Measurements from ENCODE around the gene CNTN5.
A peak's percentile ranks its signal among the peaks of the same experiment; 100 is the strongest.

The CNTN5 gene

DNA sequence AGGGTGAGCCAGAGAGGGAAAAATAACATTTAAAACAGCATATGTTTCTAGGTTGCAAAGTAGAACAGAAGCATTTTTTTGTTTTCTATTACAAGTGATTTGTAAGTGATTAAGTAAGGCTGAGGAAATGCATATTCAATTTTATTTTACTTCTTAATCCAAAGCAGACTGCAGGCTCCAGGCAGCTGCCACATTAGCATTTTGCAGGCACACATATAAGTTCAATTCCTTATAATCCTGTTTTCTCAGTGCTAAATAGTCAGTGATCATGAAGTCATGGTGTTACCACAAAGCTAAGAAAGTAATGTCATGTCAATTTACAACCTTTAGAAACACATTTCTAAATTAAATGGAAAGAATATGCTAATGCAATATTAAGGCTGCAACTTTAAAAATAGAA, 149.8 kb downstream of the CNTN5 start:
- DNase-seq (ENCODE audit: low spot score): no peak

- DNase-seq (ENCODE audit: low spot score): no peak
Observed at GRCh38 chr11:99171330-99171729, 150.6 kb downstream of the CNTN5 start.

DNA sequence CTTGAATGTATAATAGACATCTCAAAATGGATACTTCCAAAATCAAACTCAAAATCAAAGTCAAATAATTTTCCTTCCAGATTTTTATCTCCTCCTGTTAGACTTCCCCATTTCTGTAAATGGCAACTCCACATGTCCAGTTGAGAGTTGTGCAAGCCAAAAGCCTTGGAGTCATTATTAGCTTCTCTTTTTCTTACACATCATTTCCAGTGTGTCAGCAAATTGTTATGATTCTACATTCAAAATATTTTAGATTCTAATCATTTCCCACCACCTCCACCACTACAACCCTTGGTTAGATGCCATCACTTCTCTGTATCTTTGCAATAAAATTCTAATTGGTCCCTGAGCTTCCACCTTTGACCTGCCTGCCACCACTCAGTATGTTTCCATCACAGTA, 155.7 kb downstream of the CNTN5 start:
- no peak for DNase-seq (ENCODE audit: low spot score)

DNA sequence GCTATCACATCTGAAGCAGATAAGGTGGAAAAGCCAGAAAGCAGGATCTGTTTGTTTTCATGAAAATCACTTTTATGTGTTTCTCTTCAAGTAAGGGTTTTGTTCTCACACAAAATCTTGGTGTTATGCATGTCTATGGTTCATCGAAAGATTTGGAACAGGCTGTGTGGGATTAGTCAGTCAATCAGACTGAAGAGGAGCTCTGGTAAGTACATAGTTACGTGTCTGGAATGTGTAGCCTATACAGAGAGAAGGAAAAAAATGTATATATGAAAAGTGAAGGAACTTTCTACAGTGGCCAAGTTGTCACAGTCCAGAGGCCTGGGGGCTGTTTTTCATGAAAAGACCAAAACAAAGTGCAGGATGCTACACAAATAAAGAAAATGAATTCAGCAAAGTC, 156.7 kb downstream of the CNTN5 start:
- DNase-seq (ENCODE audit: low spot score): no peak

DNA sequence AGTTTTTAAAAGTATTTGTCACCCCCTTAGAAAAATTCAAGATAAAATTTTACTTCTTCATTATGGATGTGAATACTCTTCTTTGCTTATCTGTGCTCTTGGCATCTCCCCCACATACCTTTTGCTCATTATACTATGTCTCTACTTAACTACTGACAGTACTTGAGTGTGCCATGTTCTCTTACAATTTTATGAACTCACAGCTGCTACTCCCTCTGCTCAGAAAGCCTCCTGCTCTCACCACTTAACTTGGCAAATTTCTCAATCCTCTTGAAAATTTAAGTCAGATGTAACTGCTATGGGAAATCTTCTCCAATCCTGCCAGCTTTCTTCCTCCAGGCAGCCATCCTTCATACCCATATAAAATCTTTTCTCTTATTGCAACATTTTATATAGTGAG, 163.4 kb downstream of the CNTN5 start:
- no peak for DNase-seq (ENCODE audit: low spot score)

DNA sequence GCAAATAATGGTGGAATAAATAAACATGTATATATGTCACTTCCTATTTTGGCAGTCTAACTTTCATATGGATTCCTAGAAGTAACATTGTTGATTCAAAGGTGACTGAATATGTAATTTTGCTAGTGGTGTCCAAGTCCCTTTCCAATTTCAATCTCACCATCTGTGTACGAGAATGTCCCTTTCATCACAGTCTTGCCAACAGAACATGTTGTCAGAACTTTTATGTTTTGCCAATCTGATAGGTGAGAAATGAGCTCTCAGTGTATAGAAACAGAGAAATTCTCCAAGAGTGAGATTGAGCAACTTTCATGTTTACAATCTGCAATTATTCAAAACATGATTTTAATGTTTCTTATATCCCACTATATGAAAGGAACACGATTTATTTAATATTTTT, 167.5 kb downstream of the CNTN5 start:
- no peak for DNase-seq (ENCODE audit: low spot score)

GRCh38 chr11:99192716-99193115, 172.0 kb downstream of the CNTN5 start:
- no peak for DNase-seq (ENCODE audit: low spot score)

- no peak for DNase-seq (ENCODE audit: low spot score)
Observed at GRCh38 chr11:99197477-99197876, 176.7 kb downstream of the CNTN5 start.

DNA sequence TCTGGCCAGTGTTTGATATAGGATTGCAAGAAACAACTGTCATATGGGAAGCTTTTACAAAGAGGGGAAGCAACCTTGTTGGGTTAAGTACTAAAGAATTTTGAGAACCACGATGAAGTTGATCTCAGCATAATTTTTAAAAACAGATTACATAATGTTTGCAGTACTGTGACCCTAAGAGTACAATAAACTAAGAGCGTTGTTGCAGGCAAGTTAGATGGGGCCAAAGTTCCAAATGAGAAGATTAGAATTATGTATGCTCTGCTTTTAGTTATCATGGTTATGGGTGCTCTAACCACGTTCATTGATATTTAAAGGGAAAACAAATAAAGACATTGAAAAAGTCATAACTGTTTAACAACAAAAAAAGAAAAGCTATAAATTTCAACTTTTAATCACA, 177.5 kb downstream of the CNTN5 start:
- no peak for DNase-seq (ENCODE audit: low spot score)

GRCh38 chr11:99199341-99199740, 178.6 kb downstream of the CNTN5 start:
- no peak for DNase-seq (ENCODE audit: low spot score)

DNA sequence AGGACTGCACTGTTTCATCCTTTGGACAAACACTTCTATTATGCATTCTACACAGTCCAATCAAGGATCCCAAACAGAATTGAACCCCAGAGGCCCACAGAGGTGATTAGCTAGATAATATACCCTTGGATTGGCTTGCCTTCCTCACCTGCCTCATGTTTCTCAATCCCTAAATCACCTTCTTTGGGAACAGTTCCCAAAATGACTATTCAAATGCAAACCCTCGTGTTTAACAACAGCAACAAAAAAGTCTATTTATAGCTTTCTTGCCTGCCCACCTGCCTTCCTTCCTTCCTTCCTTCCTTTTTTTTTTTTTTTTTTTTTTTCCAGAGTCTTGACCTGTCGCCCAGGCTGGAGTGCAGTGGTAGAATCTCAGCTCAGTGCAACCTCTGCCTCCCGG, 180.0 kb downstream of the CNTN5 start:
- no peak for DNase-seq (ENCODE audit: low spot score)

DNA sequence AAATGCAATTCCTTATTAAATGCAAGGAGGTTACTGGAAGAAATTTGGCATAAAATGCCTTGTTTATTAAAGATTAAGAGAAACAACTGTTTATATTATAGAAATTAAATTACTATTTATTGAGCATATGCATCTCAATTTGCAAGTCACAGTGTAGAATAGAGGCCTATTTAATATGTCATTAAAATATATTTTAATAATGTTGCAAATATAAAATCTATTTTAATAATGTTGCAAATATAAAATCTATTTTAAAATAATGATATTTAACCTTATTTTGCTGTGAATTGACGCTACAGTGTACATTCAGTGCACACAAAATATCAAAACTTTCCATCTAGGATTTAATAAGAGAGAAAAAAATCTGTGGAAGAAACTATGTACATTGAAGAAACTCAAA, 188.1 kb downstream of the CNTN5 start:
- no peak for DNase-seq (ENCODE audit: low spot score)

- no peak for DNase-seq (ENCODE audit: low spot score)
Observed at GRCh38 chr11:99229544-99229943, 208.8 kb downstream of the CNTN5 start.

DNA sequence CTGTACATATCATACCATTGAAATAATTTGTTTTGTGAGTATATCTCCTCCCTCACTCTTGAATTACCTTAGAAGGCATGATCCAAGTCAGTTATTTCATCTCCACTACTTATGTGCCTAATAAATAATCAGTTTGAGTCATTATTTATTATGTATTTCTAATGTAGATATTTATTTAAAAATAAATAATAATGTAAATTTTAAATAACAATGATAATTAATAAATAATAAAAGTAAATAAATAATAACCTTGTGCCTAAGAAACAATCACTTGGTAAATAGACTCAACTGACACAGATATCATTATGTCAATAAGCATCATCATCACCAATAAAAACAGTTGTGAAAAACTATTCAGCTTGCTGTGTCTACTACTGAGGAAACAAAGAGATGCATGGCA, 213.8 kb downstream of the CNTN5 start:
- DNase-seq (ENCODE audit: low spot score): no peak

GRCh38 chr11:99238401-99238800, 217.7 kb downstream of the CNTN5 start:
- DNase-seq (ENCODE audit: low spot score): no peak

GRCh38 chr11:99240192-99241030, 219.7 kb downstream of the CNTN5 start:
- DNase-seq (ENCODE audit: low spot score): no peak

- no peak for DNase-seq (ENCODE audit: low spot score)
Observed at GRCh38 chr11:99241066-99241465, 220.3 kb downstream of the CNTN5 start.

DNA sequence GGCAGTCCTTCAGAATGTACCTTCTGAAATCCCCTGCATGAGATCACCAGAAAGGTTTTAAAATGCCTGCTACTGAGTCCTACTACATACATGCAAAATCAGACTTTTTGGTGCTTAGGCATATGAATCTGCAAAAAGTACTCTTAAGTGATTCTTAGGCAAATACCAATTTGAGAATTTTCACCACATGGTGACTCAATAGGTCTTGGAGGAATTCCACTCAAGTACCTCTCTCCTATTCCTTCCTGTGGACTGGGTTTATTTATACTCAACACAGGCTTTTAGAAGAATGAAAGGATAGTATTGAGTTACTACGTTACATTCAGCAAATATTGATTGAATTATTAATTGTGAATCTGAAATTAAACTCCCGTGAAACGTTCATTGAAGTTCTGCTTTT, 223.9 kb downstream of the CNTN5 start:
- DNase-seq (ENCODE audit: low spot score): peak; percentile 6

- DNase-seq (ENCODE audit: low spot score): no peak
Observed at GRCh38 chr11:99246199-99246598, 225.4 kb downstream of the CNTN5 start.

DNA sequence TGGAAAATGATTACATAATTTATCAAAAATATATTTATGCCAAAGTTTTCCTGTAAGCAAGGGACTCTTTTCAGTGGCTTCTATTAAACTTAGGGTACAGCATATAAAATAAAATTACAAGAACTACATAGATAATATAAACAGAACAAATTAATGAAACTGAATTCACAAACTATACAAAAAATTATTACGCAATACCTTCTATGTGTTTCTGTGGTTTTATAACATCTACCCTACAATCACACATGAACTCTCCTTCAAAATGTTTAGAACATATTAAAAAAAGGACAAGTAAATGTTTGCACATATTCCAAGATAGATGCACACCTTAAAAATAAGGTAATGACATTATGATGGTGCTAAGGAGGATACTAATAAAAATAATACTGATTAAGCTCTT, 235.9 kb downstream of the CNTN5 start:
- no peak for DNase-seq (ENCODE audit: low spot score)

DNA sequence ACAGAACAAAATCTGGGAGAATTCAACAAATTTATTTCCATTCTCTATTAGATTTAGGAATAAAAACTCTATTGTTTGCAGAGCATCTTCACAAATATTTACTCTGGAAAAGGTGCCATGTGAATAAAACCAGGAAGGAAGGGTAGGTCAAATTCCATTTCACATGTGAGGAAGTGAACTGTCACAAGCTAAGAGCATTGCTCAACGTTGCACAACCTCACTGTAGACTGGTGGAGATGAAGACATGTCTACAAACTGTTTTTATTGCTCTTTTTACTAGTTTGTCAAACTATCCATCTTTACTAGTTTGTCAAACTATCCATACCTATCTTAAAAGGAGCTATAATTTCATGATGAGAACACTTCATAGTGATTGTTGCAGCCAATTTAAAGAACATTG, 236.4 kb downstream of the CNTN5 start:
- DNase-seq (ENCODE audit: low spot score): no peak

DNA sequence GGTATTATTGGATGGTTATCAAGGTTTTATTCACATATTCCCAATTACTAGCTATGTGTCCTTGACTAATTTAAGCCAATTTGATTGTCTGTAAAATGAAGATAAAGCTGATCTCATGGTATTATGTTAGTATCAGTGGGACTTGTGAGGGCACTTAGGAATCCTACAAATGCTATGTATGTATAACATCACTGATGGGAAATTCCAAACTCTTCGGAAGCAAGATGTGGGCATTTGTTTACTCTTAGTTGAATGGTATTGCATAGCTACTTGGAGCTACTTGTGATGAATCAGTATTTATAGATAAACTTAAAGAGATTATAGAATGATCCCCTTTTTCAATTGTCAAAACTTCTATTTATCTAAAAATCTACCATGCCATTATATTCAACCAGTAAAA, 239.9 kb downstream of the CNTN5 start:
- DNase-seq (ENCODE audit: low spot score): no peak

DNA sequence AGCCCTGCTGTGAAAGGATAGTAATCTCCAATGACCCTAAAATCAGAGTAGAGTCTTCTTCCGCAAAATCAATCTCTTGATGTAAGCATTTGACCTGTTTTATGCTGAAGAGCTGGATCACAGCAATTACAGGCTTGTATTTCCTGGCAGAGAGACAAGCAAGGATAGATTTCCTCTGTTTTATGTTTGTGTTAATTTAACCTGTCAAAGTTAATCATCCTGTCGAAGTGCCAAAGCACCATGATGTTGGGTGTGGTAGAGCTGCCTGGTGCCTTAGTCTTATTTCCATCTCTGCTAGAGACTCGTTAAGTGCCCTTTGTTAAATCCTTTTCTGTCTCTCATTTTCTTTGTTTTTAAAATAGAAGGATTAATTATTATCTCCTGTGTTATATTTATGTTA, 248.1 kb downstream of the CNTN5 start:
- no peak for DNase-seq (ENCODE audit: low spot score)

DNA sequence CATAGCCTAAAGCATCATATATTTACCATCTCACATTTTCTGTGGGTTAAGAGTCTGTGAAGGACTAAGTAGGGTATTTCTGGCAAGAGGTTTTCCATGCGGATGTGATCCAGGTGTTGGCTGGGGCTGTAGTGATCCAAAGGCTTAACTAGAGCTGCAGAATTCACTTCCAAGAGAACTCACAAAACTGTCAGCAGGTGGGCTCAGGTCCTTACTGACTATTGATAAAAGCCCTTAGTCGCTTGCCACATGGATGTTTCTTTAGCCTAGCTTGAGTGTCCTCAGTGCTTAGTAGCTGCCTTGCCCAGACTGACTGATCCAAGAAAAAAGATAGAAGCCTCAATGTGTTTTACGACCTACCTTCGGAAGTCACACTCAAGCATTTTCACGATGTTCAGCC, 250.8 kb downstream of the CNTN5 start:
- no peak for DNase-seq (ENCODE audit: low spot score)
